HG02870 (cell line): ENCODE data around the gene CCDC57.
"Not testable (repeated sequence)": the region's sequence is repeated elsewhere in the genome, so short reads cannot be mapped to it uniquely, and the experiment has no call there.

Experiments
- ATAC-seq: cut with Tn5 transposase; IDR thresholded peaks from one replicate; pipeline ENCODE4 v1.9.1; 2021; ENCODE audit warnings: mild to moderate bottlenecking, moderate library complexity; ENCODE audit not compliant: unreplicated experiment

The CCDC57 gene

GRCh38 chr17:82204831-82205719 lies 7.6 kb downstream of the CCDC57 start:
- no peak for ATAC-seq

GRCh38 chr17:82203920-82204319 lies 8.7 kb downstream of the CCDC57 start:
- no peak for ATAC-seq

- ATAC-seq, result no peak
Observed at GRCh38 chr17:82202981-82203380, 9.7 kb downstream of the CCDC57 start.

- no peak for ATAC-seq
Observed at GRCh38 chr17:82201498-82201910, 11.1 kb downstream of the CCDC57 start.

- no peak for ATAC-seq
Observed at GRCh38 chr17:82200743-82201497, 11.7 kb downstream of the CCDC57 start.

GRCh38 chr17:82200135-82200534 lies 12.5 kb downstream of the CCDC57 start:
- ATAC-seq, result no peak

GRCh38 chr17:82199496-82199895 lies 13.1 kb downstream of the CCDC57 start:
- ATAC-seq, result no peak

- no peak for ATAC-seq
Observed at GRCh38 chr17:82198092-82198491, 14.6 kb downstream of the CCDC57 start.

- no peak for ATAC-seq
Observed at GRCh38 chr17:82195675-82196672, 16.7 kb downstream of the CCDC57 start.

GRCh38 chr17:82194765-82195164 lies 17.9 kb downstream of the CCDC57 start:
- no peak for ATAC-seq

GRCh38 chr17:82193520-82194220 lies 19.0 kb downstream of the CCDC57 start:
- no peak for ATAC-seq

- ATAC-seq, result not testable (repeated sequence)
Observed at GRCh38 chr17:82193050-82193449, 19.6 kb downstream of the CCDC57 start.

- ATAC-seq, result no peak
Observed at GRCh38 chr17:82188001-82188961, 24.4 kb downstream of the CCDC57 start.

GRCh38 chr17:82187500-82187899 lies 25.1 kb downstream of the CCDC57 start:
- ATAC-seq, result no peak

- ATAC-seq, result no peak
Observed at GRCh38 chr17:82186221-82186620, 26.4 kb downstream of the CCDC57 start.

GRCh38 chr17:82184761-82185160 lies 27.9 kb downstream of the CCDC57 start:
- no peak for ATAC-seq

GRCh38 chr17:82180776-82181528 lies 31.7 kb downstream of the CCDC57 start:
- no peak for ATAC-seq

- no peak for ATAC-seq
Observed at GRCh38 chr17:82179946-82180475, 32.6 kb downstream of the CCDC57 start.
